WTC11 (cell line): ENCODE results near the gene KDM1B. TPM values are rescaled to one million over a fixed set of nuclear protein-coding genes. Genes with fewer than 3 reads are reported as not detected.

Experiments used
- ATAC-seq: fragments of 200-7000 bp; cut with Tn5 transposase; 2 replicates; pipeline ENCODE4 v1.10.0; 2021; ENCODE audit warnings: mild to moderate bottlenecking, moderate library complexity
- CTCF ChIA-PET: fragments of 300-600 bp; sonication (Branson Sonifier 250); formaldehyde crosslinking; loops from one replicate; lab custom pipeline; 2021; ENCODE audit warnings: antibody characterized with exemption; lab: Charles Lee
- POLR2A ChIA-PET: fragments of 350-600 bp; sonication (Branson Sonifier 250); formaldehyde crosslinking; loops from one replicate; lab custom pipeline; 2021; ENCODE audit warnings: antibody characterized with exemption; lab: Charles Lee
- DNase-seq: peaks from one replicate; pipeline ENCODE4 v3.0.0; 2021; ENCODE audit warnings: low spot score
- H3K27ac Mint-ChIP-seq: 2 replicates; pipeline ENCODE4 v1.8.0; 2021; ENCODE audit warnings: mixed read lengths
- H3K27me3 Mint-ChIP-seq: 2 replicates; pipeline ENCODE4 v1.8.0; 2021; ENCODE audit warnings: low read depth, mild to moderate bottlenecking, moderate library complexity, mixed read lengths
- H3K36me3 Mint-ChIP-seq: 2 replicates; pipeline ENCODE4 v1.8.0; 2021; ENCODE audit warnings: mixed read lengths
- H3K4me1 Mint-ChIP-seq: 2 replicates; pipeline ENCODE4 v1.8.0; 2022; ENCODE audit warnings: mixed read lengths
- H3K4me3 Mint-ChIP-seq: 2 replicates; pipeline ENCODE4 v1.8.0; 2021; ENCODE audit warnings: mild to moderate bottlenecking, moderate library complexity, mixed read lengths
- H3K9me3 Mint-ChIP-seq: 2 replicates; pipeline ENCODE4 v1.8.0; 2021; ENCODE audit warnings: mixed read lengths
- ARID4B ChIP-seq: sonication (generic); formaldehyde crosslinking; IDR thresholded peaks from 2 replicates; pipeline ENCODE4 v1.8.0; 2023; ENCODE audit warnings: missing genetic modification reagents, mild to moderate bottlenecking, borderline replicate concordance
- CTCF ChIP-seq: fragments of 200-600 bp; IDR thresholded peaks from 2 replicates; pipeline ENCODE4 v1.8.0; 2022; ENCODE audit warnings: antibody characterized with exemption
- ESRRA ChIP-seq: sonication (generic); formaldehyde crosslinking; IDR thresholded peaks from 2 replicates; pipeline ENCODE4 v1.8.1; 2022; ENCODE audit warnings: mild to moderate bottlenecking, missing genetic modification reagents, borderline replicate concordance
- FOXK1 ChIP-seq: sonication (generic); formaldehyde crosslinking; IDR thresholded peaks from 2 replicates; pipeline ENCODE4 v1.8.0; 2022; ENCODE audit warnings: mild to moderate bottlenecking, moderate library complexity, missing genetic modification reagents
- GABPB1 ChIP-seq: sonication (generic); formaldehyde crosslinking; IDR thresholded peaks from 2 replicates; pipeline ENCODE4 v1.8.1; 2023; ENCODE audit warnings: mild to moderate bottlenecking, missing genetic modification reagents
- JAZF1 ChIP-seq: fragments of 250-450 bp; sonication (Bioruptor Pico); IDR thresholded peaks from 2 replicates; pipeline ENCODE4 v1.9.0; 2021; ENCODE audit warnings: moderate library complexity, mild to moderate bottlenecking, inconsistent platforms
- KAT7 ChIP-seq: sonication (generic); formaldehyde crosslinking; IDR thresholded peaks from 2 replicates; pipeline ENCODE4 v1.8.1; 2023; ENCODE audit warnings: missing genetic modification reagents, mild to moderate bottlenecking, borderline replicate concordance
- MLX ChIP-seq: sonication (generic); formaldehyde crosslinking; IDR thresholded peaks from 2 replicates; pipeline ENCODE4 v1.8.1; 2023; ENCODE audit warnings: mild to moderate bottlenecking, missing genetic modification reagents, moderate library complexity
- TCF7 ChIP-seq: sonication (generic); formaldehyde crosslinking; IDR thresholded peaks from 2 replicates; pipeline ENCODE4 v1.8.0; 2022; ENCODE audit warnings: mild to moderate bottlenecking, low read depth, missing genetic modification reagents, moderate library complexity
- TEAD1 ChIP-seq: sonication (generic); formaldehyde crosslinking; IDR thresholded peaks from 2 replicates; pipeline ENCODE4 v1.8.0; 2022; ENCODE audit warnings: mild to moderate bottlenecking, missing genetic modification reagents
- ZNF138 ChIP-seq: sonication (generic); formaldehyde crosslinking; conservative IDR thresholded peaks from 2 replicates; pipeline ENCODE4 v1.8.1; 2022; ENCODE audit warnings: mild to moderate bottlenecking, moderate library complexity, missing genetic modification reagents
- ZNF396 ChIP-seq: fragments of 250-450 bp; sonication (Bioruptor Pico); IDR thresholded peaks from 2 replicates; pipeline ENCODE4 v1.8.0; 2021; ENCODE audit warnings: mild to moderate bottlenecking, moderate library complexity, borderline replicate concordance
- ZNF416 ChIP-seq: fragments of 250-450 bp; sonication (Bioruptor Pico); IDR thresholded peaks from 2 replicates; pipeline ENCODE4 v1.9.0; 2021; ENCODE audit warnings: mild to moderate bottlenecking, inconsistent platforms
- total RNA-seq: library from RNA; stranded (reverse); gene quantifications from 3 replicates; pipeline ENCODE4 v1.2.3, GENCODE V29; 2021
- TF ChIP-seq, protein P1 (sequence below): fragments of 250-450 bp; sonication (Bioruptor Pico); IDR thresholded peaks from 2 replicates; pipeline ENCODE4 v1.9.0; 2021; ENCODE audit warnings: mild to moderate bottlenecking
- TF ChIP-seq, protein P2 (sequence below): sonication (generic); formaldehyde crosslinking; IDR thresholded peaks from 2 replicates; pipeline ENCODE4 v1.8.1; 2022; ENCODE audit warnings: low read depth, missing genetic modification reagents, borderline replicate concordance
- TF ChIP-seq, protein P3 (sequence below): sonication (generic); formaldehyde crosslinking; IDR thresholded peaks from 2 replicates; pipeline ENCODE4 v1.8.0; 2022; ENCODE audit warnings: mild to moderate bottlenecking, missing genetic modification reagents
- TF ChIP-seq, protein P4 (sequence below): sonication (generic); formaldehyde crosslinking; IDR thresholded peaks from 2 replicates; pipeline ENCODE4 v1.8.1; 2023; ENCODE audit warnings: mild to moderate bottlenecking, missing genetic modification reagents
- TF ChIP-seq, protein P5 (sequence below): sonication (generic); formaldehyde crosslinking; IDR thresholded peaks from 2 replicates; pipeline ENCODE4 v1.8.0; 2023; ENCODE audit warnings: missing genetic modification reagents
- TF ChIP-seq, protein P6 (sequence below): fragments of 250-450 bp; sonication (Bioruptor Pico); IDR thresholded peaks from 2 replicates; pipeline ENCODE4 v1.9.0; 2021; ENCODE audit warnings: moderate library complexity, mild to moderate bottlenecking, inconsistent platforms, borderline replicate concordance

KDM1B gene
- total RNA-seq, 1 experiment from 2014 or later: 6.7 TPM

- DNase-seq (no peak), ATAC-seq (no peak)
- POLR2A ChIA-PET: interaction anchor here (0.7 to 1.1 kb wide), 2 partner anchors 240 to 656 kb away, joined by 3 read pairs; no protein-coding TSS in a partner anchor
- CTCF ChIA-PET: no interaction called here
- TF ChIP-seq FOXK1 (no peak), ZNF416 (no peak), TEAD1 (no peak), GABPB1 (CRISPR knock-in tag) (no peak), MLX (CRISPR knock-in tag) (no peak), ESRRA (CRISPR knock-in tag) (no peak), CTCF (no peak), TCF7 (CRISPR knock-in tag) (no peak), ZNF138 (CRISPR knock-in tag) (no peak), KAT7 (CRISPR knock-in tag) (no peak), JAZF1 (CRISPR knock-in tag) (no peak), ZNF396 (no peak), ARID4B (CRISPR knock-in tag) (no peak)
- TF ChIP-seq, protein P1, sequence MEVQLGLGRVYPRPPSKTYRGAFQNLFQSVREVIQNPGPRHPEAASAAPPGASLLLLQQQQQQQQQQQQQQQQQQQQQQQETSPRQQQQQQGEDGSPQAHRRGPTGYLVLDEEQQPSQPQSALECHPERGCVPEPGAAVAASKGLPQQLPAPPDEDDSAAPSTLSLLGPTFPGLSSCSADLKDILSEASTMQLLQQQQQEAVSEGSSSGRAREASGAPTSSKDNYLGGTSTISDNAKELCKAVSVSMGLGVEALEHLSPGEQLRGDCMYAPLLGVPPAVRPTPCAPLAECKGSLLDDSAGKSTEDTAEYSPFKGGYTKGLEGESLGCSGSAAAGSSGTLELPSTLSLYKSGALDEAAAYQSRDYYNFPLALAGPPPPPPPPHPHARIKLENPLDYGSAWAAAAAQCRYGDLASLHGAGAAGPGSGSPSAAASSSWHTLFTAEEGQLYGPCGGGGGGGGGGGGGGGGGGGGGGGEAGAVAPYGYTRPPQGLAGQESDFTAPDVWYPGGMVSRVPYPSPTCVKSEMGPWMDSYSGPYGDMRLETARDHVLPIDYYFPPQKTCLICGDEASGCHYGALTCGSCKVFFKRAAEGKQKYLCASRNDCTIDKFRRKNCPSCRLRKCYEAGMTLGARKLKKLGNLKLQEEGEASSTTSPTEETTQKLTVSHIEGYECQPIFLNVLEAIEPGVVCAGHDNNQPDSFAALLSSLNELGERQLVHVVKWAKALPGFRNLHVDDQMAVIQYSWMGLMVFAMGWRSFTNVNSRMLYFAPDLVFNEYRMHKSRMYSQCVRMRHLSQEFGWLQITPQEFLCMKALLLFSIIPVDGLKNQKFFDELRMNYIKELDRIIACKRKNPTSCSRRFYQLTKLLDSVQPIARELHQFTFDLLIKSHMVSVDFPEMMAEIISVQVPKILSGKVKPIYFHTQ: no peak
- TF ChIP-seq, protein P2, sequence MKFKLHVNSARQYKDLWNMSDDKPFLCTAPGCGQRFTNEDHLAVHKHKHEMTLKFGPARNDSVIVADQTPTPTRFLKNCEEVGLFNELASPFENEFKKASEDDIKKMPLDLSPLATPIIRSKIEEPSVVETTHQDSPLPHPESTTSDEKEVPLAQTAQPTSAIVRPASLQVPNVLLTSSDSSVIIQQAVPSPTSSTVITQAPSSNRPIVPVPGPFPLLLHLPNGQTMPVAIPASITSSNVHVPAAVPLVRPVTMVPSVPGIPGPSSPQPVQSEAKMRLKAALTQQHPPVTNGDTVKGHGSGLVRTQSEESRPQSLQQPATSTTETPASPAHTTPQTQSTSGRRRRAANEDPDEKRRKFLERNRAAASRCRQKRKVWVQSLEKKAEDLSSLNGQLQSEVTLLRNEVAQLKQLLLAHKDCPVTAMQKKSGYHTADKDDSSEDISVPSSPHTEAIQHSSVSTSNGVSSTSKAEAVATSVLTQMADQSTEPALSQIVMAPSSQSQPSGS (CRISPR knock-in tag): no peak
- TF ChIP-seq, protein P3, sequence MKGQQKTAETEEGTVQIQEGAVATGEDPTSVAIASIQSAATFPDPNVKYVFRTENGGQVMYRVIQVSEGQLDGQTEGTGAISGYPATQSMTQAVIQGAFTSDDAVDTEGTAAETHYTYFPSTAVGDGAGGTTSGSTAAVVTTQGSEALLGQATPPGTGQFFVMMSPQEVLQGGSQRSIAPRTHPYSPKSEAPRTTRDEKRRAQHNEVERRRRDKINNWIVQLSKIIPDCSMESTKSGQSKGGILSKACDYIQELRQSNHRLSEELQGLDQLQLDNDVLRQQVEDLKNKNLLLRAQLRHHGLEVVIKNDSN (CRISPR knock-in tag): no peak
- TF ChIP-seq, protein P4, sequence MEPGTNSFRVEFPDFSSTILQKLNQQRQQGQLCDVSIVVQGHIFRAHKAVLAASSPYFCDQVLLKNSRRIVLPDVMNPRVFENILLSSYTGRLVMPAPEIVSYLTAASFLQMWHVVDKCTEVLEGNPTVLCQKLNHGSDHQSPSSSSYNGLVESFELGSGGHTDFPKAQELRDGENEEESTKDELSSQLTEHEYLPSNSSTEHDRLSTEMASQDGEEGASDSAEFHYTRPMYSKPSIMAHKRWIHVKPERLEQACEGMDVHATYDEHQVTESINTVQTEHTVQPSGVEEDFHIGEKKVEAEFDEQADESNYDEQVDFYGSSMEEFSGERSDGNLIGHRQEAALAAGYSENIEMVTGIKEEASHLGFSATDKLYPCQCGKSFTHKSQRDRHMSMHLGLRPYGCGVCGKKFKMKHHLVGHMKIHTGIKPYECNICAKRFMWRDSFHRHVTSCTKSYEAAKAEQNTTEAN (CRISPR knock-in tag): no peak
- TF ChIP-seq, protein P5, sequence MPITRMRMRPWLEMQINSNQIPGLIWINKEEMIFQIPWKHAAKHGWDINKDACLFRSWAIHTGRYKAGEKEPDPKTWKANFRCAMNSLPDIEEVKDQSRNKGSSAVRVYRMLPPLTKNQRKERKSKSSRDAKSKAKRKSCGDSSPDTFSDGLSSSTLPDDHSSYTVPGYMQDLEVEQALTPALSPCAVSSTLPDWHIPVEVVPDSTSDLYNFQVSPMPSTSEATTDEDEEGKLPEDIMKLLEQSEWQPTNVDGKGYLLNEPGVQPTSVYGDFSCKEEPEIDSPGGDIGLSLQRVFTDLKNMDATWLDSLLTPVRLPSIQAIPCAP: no peak
- TF ChIP-seq, protein P6, sequence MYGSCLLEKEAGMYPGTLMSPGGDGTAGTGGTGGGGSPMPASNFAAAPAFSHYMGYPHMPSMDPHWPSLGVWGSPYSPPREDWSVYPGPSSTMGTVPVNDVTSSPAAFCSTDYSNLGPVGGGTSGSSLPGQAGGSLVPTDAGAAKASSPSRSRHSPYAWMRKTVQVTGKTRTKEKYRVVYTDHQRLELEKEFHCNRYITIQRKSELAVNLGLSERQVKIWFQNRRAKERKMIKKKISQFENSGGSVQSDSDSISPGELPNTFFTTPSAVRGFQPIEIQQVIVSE (CRISPR knock-in tag): no peak
- H3K36me3 Mint-ChIP-seq: peaks cover 10% of the 10 kb centered on the region
- no peak overlapping the region for H3K4me3 Mint-ChIP-seq
- H3K4me1 Mint-ChIP-seq: peaks cover 22% of the 10 kb centered on the region
- H3K27me3 Mint-ChIP-seq: no peaks in the 10 kb centered on the region
- no peak overlapping the region for H3K27ac Mint-ChIP-seq
- H3K9me3 Mint-ChIP-seq: no peaks in the 10 kb centered on the region
Measured at GRCh38 chr6:18151801-18152200, 3.4 kb upstream of the KDM1B start.
